ENCODE data around the gene MAN2B2.

DNA sequence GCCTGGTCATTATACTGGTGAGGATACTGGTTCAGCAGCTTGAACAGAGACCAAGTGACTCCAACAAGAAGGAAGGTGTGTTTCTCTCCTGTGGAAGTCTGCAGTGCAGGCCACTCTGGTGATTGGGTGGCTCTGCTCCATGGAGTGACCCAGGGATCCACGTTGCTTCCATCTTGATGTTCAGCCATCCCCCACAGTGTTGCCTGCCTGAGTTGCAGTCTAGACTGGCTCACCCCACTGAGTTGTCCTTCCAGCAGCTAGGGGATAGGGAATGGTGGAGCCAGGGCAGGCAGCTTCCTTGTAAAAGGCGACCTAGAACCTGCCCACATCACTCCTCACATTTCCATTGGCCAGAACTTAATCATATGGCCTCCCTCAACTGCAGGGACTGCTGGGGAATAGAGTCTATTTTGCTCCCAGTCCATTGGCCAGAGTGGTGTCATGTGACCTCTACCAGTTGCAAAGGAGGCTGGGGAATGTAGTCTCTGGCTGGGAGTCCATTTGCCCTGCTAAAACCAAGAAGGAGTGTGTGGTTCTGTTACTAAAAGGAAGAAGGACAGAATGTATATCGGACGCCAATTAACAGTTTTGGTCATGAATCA, 8.0 kb downstream of the MAN2B2 start:
- TF ChIP-seq, protein P1, sequence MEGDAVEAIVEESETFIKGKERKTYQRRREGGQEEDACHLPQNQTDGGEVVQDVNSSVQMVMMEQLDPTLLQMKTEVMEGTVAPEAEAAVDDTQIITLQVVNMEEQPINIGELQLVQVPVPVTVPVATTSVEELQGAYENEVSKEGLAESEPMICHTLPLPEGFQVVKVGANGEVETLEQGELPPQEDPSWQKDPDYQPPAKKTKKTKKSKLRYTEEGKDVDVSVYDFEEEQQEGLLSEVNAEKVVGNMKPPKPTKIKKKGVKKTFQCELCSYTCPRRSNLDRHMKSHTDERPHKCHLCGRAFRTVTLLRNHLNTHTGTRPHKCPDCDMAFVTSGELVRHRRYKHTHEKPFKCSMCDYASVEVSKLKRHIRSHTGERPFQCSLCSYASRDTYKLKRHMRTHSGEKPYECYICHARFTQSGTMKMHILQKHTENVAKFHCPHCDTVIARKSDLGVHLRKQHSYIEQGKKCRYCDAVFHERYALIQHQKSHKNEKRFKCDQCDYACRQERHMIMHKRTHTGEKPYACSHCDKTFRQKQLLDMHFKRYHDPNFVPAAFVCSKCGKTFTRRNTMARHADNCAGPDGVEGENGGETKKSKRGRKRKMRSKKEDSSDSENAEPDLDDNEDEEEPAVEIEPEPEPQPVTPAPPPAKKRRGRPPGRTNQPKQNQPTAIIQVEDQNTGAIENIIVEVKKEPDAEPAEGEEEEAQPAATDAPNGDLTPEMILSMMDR (IDR thresholded peaks at IDR 0.05): no peak
- no peak for TF ChIP-seq POLR2A (IDR thresholded peaks at IDR 0.05)
